CD4-positive, CD25-positive, alpha-beta regulatory T cell (primary cell): Measurements from ENCODE around the gene IRX4. TPM values are rescaled to one million over a fixed set of nuclear protein-coding genes. Genes with fewer than 3 reads are reported as not detected.

ENCODE experiments used
- ATAC-seq, 2 donors: fragments of 150-1000 bp; cut with Tn5 transposase; one replicate each; pipeline ENCODE4 v1.10.0; 2021; ENCODE audit warnings: low read depth in 2 of 2, moderate number of reproducible peaks in 2 of 2, moderate library complexity in 1 of 2
- DNase-seq, 3 donors: peaks; one replicate each; pipeline versions ENCODE4 v3.0.0 to v3.0.0-alpha.2; 2012 to 2022; ENCODE audit warnings: mixed read lengths in 1 of 3
- H3K27ac ChIP-seq: one replicate; pipeline ENCODE4 v1.7.0; 2013; ENCODE audit warnings: mild to moderate bottlenecking, low read length; ENCODE audit not compliant: insufficient read depth, poor library complexity, severe bottlenecking
- H3K27me3 ChIP-seq: one replicate; pipeline ENCODE4 v1.7.0; 2013; ENCODE audit warnings: low read length; ENCODE audit not compliant: control insufficient read depth, insufficient read depth
- H3K36me3 ChIP-seq: one replicate; pipeline ENCODE4 v1.7.0; 2013; ENCODE audit warnings: mild to moderate bottlenecking, low read length, moderate library complexity; ENCODE audit not compliant: control insufficient read depth, insufficient read depth
- H3K4me1 ChIP-seq: 2 replicates; pipeline ENCODE4 v1.7.0; 2013; ENCODE audit warnings: mild to moderate bottlenecking, low read length; ENCODE audit not compliant: insufficient read depth, control insufficient read depth, poor library complexity, severe bottlenecking
- H3K4me3 ChIP-seq: one replicate; pipeline ENCODE4 v1.7.0; 2013; ENCODE audit warnings: low read depth, mild to moderate bottlenecking, low read length, moderate library complexity
- H3K9me3 ChIP-seq, 2 experiments: 1 replicate in 1 of 2; 2 replicates in 1 of 2; pipeline ENCODE4 v1.7.0; 2013; ENCODE audit warnings: low read length in 2 of 2, mild to moderate bottlenecking in 1 of 2, moderate library complexity in 1 of 2; ENCODE audit not compliant: control insufficient read depth in 2 of 2
- H3K27ac Mint-ChIP-seq, 3 donors: one replicate each; pipeline ENCODE4 v1.8.0; 2020 to 2022; ENCODE audit warnings: mild to moderate bottlenecking in 3 of 3, mixed read lengths in 3 of 3, moderate library complexity in 2 of 3
- H3K27me3 Mint-ChIP-seq: one replicate; pipeline ENCODE4 v1.8.0; 2022; ENCODE audit warnings: mild to moderate bottlenecking, mixed read lengths
- H3K36me3 Mint-ChIP-seq: one replicate; pipeline ENCODE4 v1.8.0; 2020; ENCODE audit warnings: mixed read lengths
- H3K4me1 Mint-ChIP-seq, 4 donors: one replicate each; pipeline ENCODE4 v1.8.0; 2020 to 2022; ENCODE audit warnings: mixed read lengths in 4 of 4, mild to moderate bottlenecking in 1 of 4
- H3K4me3 Mint-ChIP-seq, 4 donors: one replicate each; pipeline ENCODE4 v1.8.0; 2020 to 2022; ENCODE audit warnings: mild to moderate bottlenecking in 4 of 4, mixed read lengths in 4 of 4, moderate library complexity in 3 of 4
- H3K9me3 Mint-ChIP-seq, 7 donors: one replicate each; pipeline ENCODE4 v1.8.0; 2020 to 2022; ENCODE audit warnings: mixed read lengths in 7 of 7, mild to moderate bottlenecking in 3 of 7, moderate library complexity in 2 of 7
- polyA plus RNA-seq, 4 donors: library from polyadenylated mRNA; unstranded; fragments of 300-500 nt; fragmentation: Illumina TruSeq; gene quantifications; one replicate each; pipeline ENCODE4 v1.2.3, GENCODE V29; 2021
- total RNA-seq: library from RNA; stranded (reverse); gene quantifications from one replicate; pipeline ENCODE4 v1.2.3, GENCODE V29; 2022

IRX4 gene
- total and polyA plus RNA-seq, 5 donors from 2014 or later, result not detected

GRCh38 chr5:1918488-1919208 lies 35.9 kb upstream of the IRX4 start:
- no peaks in the 10 kb centered on the region for H3K4me1 ChIP-seq
- no peaks in the 10 kb centered on the region for H3K9me3 ChIP-seq
- no peaks in the 10 kb centered on the region for H3K27me3 Mint-ChIP-seq
- no peak overlapping the region for H3K27ac Mint-ChIP-seq
- DNase-seq (no peak), ATAC-seq (no peak)
- H3K27ac ChIP-seq, result no peak overlapping the region
- H3K27me3 ChIP-seq, result no peaks in the 10 kb centered on the region
- H3K4me1 Mint-ChIP-seq, result no peaks in the 10 kb centered on the region
- no peak overlapping the region for H3K4me3 ChIP-seq
- peaks cover 0 to 4% (median 0%) of the 10 kb centered on the region in 7 donors for H3K9me3 Mint-ChIP-seq
- H3K36me3 Mint-ChIP-seq, result no peaks in the 10 kb centered on the region
- no peaks in the 10 kb centered on the region for H3K36me3 ChIP-seq
- no peak overlapping the region for H3K4me3 Mint-ChIP-seq

GRCh38 chr5:1917830-1918487 lies 35.2 kb upstream of the IRX4 start:
- DNase-seq (no peak), ATAC-seq (no peak)
- no peaks in the 10 kb centered on the region for H3K36me3 Mint-ChIP-seq
- no peak overlapping the region for H3K27ac Mint-ChIP-seq
- peaks cover 0 to 4% (median 0%) of the 10 kb centered on the region in 7 donors for H3K9me3 Mint-ChIP-seq
- Histone ChIP-seq H3K9me3 (no peaks in the 10 kb centered on the region), H3K4me3 (no peak overlapping the region), H3K4me1 (no peaks in the 10 kb centered on the region), H3K27ac (no peak overlapping the region), H3K36me3 (no peaks in the 10 kb centered on the region), H3K27me3 (no peaks in the 10 kb centered on the region)
- H3K4me3 Mint-ChIP-seq, result no peak overlapping the region
- H3K4me1 Mint-ChIP-seq, result no peaks in the 10 kb centered on the region
- no peaks in the 10 kb centered on the region for H3K27me3 Mint-ChIP-seq

GRCh38 chr5:1916041-1917001 lies 33.6 kb upstream of the IRX4 start:
- Histone ChIP-seq H3K4me3 (no peak overlapping the region), H3K9me3 (no peaks in the 10 kb centered on the region), H3K27ac (no peak overlapping the region), H3K27me3 (no peaks in the 10 kb centered on the region), H3K4me1 (no peaks in the 10 kb centered on the region), H3K36me3 (no peaks in the 10 kb centered on the region)
- DNase-seq (no peak), ATAC-seq (no peak)
- Mint-ChIP-seq H3K27me3 (no peaks in the 10 kb centered on the region), H3K9me3 (peaks cover 0 to 4% (median 0%) of the 10 kb centered on the region in 7 donors), H3K4me3 (no peak overlapping the region), H3K36me3 (no peaks in the 10 kb centered on the region), H3K4me1 (no peaks in the 10 kb centered on the region), H3K27ac (no peak overlapping the region)

- H3K4me3 ChIP-seq, result no peak overlapping the region
- H3K36me3 ChIP-seq, result no peaks in the 10 kb centered on the region
- peaks cover 0 to 4% (median 0%) of the 10 kb centered on the region in 7 donors for H3K9me3 Mint-ChIP-seq
- H3K36me3 Mint-ChIP-seq, result no peaks in the 10 kb centered on the region
- no peaks in the 10 kb centered on the region for H3K27me3 Mint-ChIP-seq
- H3K27me3 ChIP-seq, result no peaks in the 10 kb centered on the region
- DNase-seq, result no peak
- no peaks in the 10 kb centered on the region for H3K9me3 ChIP-seq
- no peaks in the 10 kb centered on the region for H3K4me1 Mint-ChIP-seq
- H3K27ac ChIP-seq, result no peak overlapping the region
- no peak overlapping the region for H3K4me3 Mint-ChIP-seq
- no peaks in the 10 kb centered on the region for H3K4me1 ChIP-seq
- no peak overlapping the region for H3K27ac Mint-ChIP-seq
- ATAC-seq, result no peak
Measured at GRCh38 chr5:1915316-1915715, 32.6 kb upstream of the IRX4 start.

- no peaks in the 10 kb centered on the region for H3K4me1 ChIP-seq
- no peak overlapping the region for H3K27ac ChIP-seq
- DNase-seq (no peak), ATAC-seq (no peak)
- H3K27ac Mint-ChIP-seq, result no peak overlapping the region
- no peaks in the 10 kb centered on the region for H3K27me3 Mint-ChIP-seq
- no peaks in the 10 kb centered on the region for H3K9me3 ChIP-seq
- H3K36me3 ChIP-seq, result no peaks in the 10 kb centered on the region
- H3K4me1 Mint-ChIP-seq, result no peaks in the 10 kb centered on the region
- no peaks in the 10 kb centered on the region for H3K36me3 Mint-ChIP-seq
- no peak overlapping the region for H3K4me3 Mint-ChIP-seq
- H3K9me3 Mint-ChIP-seq, result peaks cover 0 to 4% (median 0%) of the 10 kb centered on the region in 7 donors
- H3K4me3 ChIP-seq, result no peak overlapping the region
- no peaks in the 10 kb centered on the region for H3K27me3 ChIP-seq
Measured at GRCh38 chr5:1914471-1914870, 31.7 kb upstream of the IRX4 start.

- Histone ChIP-seq H3K4me1 (no peaks in the 10 kb centered on the region), H3K9me3 (no peaks in the 10 kb centered on the region), H3K36me3 (no peaks in the 10 kb centered on the region), H3K27me3 (no peaks in the 10 kb centered on the region), H3K27ac (no peak overlapping the region), H3K4me3 (no peak overlapping the region)
- H3K4me1 Mint-ChIP-seq, result no peaks in the 10 kb centered on the region
- H3K27ac Mint-ChIP-seq, result no peak overlapping the region
- H3K27me3 Mint-ChIP-seq, result no peaks in the 10 kb centered on the region
- DNase-seq (no peak), ATAC-seq (no peak)
- no peak overlapping the region for H3K4me3 Mint-ChIP-seq
- H3K36me3 Mint-ChIP-seq, result no peaks in the 10 kb centered on the region
- H3K9me3 Mint-ChIP-seq, result peaks cover 0 to 5% (median 0%) of the 10 kb centered on the region in 7 donors
Measured at GRCh38 chr5:1913578-1913977, 30.9 kb upstream of the IRX4 start.

- no peaks in the 10 kb centered on the region for H3K4me1 Mint-ChIP-seq
- no peak overlapping the region for H3K27ac Mint-ChIP-seq
- Histone ChIP-seq H3K4me1 (no peaks in the 10 kb centered on the region), H3K9me3 (no peaks in the 10 kb centered on the region), H3K4me3 (no peak overlapping the region), H3K27me3 (no peaks in the 10 kb centered on the region), H3K27ac (no peak overlapping the region), H3K36me3 (no peaks in the 10 kb centered on the region)
- H3K9me3 Mint-ChIP-seq, result peaks cover 0 to 5% (median 0%) of the 10 kb centered on the region in 7 donors
- no peaks in the 10 kb centered on the region for H3K27me3 Mint-ChIP-seq
- no peak for DNase-seq
- no peak overlapping the region for H3K4me3 Mint-ChIP-seq
- no peak for ATAC-seq
- no peaks in the 10 kb centered on the region for H3K36me3 Mint-ChIP-seq
Measured at GRCh38 chr5:1912951-1913565, 30.3 kb upstream of the IRX4 start.
